ENCODE data around the gene AGAP1.

DNA sequence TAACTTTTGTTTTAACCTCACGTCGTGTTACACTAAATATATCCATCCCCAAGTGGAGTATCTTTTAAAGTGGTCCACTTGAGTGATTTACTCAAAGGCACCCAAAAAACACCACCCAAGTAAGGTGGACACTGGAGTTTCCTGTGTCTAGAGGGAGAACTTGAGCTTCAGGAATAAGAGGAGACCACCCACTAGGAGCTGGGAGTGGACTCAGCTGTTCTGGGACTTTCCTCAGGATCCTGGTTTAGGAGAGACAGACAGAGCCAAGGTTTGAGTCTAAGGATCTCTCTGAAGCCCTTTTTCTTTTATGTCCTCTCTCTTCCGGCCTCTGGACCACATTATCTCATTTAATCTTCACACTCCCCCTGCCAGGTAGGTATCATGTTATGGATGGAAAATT is 523.6 kb downstream of the AGAP1 start:
- no peak for TF ChIP-seq POLR2AphosphoS5 (IDR thresholded peaks at IDR 0.05; ENCODE audit: low read depth, low read length)
- no peak for TF ChIP-seq FOXP2 (optimal IDR thresholded peaks at IDR 0.05; ENCODE audit: borderline replicate concordance, extremely low read depth, extremely low read length, insufficient read depth)
- TF ChIP-seq, protein P1, sequence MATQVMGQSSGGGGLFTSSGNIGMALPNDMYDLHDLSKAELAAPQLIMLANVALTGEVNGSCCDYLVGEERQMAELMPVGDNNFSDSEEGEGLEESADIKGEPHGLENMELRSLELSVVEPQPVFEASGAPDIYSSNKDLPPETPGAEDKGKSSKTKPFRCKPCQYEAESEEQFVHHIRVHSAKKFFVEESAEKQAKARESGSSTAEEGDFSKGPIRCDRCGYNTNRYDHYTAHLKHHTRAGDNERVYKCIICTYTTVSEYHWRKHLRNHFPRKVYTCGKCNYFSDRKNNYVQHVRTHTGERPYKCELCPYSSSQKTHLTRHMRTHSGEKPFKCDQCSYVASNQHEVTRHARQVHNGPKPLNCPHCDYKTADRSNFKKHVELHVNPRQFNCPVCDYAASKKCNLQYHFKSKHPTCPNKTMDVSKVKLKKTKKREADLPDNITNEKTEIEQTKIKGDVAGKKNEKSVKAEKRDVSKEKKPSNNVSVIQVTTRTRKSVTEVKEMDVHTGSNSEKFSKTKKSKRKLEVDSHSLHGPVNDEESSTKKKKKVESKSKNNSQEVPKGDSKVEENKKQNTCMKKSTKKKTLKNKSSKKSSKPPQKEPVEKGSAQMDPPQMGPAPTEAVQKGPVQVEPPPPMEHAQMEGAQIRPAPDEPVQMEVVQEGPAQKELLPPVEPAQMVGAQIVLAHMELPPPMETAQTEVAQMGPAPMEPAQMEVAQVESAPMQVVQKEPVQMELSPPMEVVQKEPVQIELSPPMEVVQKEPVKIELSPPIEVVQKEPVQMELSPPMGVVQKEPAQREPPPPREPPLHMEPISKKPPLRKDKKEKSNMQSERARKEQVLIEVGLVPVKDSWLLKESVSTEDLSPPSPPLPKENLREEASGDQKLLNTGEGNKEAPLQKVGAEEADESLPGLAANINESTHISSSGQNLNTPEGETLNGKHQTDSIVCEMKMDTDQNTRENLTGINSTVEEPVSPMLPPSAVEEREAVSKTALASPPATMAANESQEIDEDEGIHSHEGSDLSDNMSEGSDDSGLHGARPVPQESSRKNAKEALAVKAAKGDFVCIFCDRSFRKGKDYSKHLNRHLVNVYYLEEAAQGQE (IDR thresholded peaks at IDR 0.05; ENCODE audit: insufficient read depth in 1 of 2, low read depth in 2 of 2, low read length in 2 of 2) = no peak
- TF ChIP-seq TAF1 (IDR thresholded peaks at IDR 0.05; ENCODE audit: borderline replicate concordance, insufficient read depth, low read length) = no peak
